AG09319 (cell line): ENCODE results near the gene ANKK1.

Experiments used
- DNase-seq: peaks from one replicate; pipeline ENCODE4 v3.0.0-alpha.2; 2010; ENCODE audit warnings: low read depth; ENCODE audit errors: extremely low read depth
- CTCF ChIP-seq: IDR thresholded peaks from 2 replicates; pipeline ENCODE4 v1.5.1; 2011; ENCODE audit warnings: low read depth, mild to moderate bottlenecking, inconsistent platforms, low read length, moderate library complexity

Gene ANKK1

DNA sequence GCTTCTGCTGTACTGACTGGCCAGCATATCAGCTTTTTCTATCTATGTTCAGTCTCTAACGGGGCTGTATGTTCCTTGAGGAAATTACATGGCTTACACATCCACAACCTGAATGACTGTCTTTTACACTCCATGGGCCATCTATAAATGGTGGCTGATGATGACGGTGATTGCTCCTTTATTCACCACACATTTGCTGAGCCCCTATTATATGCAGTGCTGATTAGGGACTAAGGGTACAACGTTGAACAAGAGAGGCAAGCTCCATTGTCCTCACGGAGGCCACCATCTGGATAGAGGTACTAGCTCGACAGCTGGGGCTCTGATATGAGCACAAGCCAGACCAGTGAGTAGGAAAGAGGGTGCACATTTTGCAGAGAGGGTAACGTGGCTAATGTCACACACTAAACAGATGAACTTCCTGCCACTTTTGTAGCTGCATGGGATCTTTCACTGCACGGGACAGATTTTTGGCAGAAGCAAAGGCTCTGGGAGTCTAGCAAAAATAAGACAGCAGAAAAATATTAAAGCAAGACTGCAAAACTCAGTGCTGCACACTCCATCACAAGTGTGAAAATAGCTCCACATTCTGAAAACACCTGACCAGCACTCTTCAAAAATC is 57.0 kb downstream of the ANKK1 start:
- no peak for TF ChIP-seq CTCF
- DNase-seq = no peak

DNA sequence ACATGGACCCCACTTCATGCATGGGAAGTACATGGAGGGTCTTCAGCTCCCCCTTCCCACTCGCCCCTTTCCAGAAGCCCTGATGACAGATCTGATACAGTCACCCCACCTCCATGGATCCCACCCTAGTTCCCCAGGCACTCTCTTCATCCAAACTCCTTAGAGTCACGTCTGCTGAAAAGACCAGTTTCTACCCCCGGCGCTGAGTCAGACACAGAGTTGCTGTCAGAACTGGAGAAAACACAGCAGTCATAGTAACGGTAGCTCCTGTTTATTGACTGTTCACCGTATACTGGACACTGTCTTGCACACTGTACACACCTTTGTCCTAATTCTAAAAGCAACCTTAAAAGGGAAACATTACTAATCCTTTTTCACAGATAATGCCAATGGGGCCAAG is 58.5 kb downstream of the ANKK1 start:
- no peak for TF ChIP-seq CTCF
- no peak for DNase-seq

DNA sequence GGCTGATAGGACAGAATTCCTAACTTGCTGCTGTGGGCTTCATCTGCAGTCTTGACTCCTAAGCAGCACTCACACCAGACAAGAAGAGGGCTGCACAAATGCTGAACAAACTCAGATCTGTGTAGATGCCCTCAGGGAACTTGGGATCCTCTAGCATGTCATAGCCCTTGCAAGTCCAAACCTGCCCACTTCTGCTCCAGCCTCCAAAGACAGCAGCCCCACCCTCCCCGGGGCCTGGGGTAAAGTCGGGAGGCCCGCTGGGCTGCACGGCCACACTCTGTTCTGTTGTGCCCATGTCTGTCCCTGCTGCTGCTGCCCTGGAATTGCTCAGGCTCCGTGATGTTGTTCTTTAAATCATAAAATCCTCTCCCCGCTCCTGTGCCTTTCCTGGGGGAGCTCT is 59.4 kb downstream of the ANKK1 start:
- DNase-seq = no peak
- TF ChIP-seq CTCF = no peak

- DNase-seq = no peak
- no peak for TF ChIP-seq CTCF
Observed at GRCh38 chr11:113447621-113448315, 60.2 kb downstream of the ANKK1 start.

DNA sequence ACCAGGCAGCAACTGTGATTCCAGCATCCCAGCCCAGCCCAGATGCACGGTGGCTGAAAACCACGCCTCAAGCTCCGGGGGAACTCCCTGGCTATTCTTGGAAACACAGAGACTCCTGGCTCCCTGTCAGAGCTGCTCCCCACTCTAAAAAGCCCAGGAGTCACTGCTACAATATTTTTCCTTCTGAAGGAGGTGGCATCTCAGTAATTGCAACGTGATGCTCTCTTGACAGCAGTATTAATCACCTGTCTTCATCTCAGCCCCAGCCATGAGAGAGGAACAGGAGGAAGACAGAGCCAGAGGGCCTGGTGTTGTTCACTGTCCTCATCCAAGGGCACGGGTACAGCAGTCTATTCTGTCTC is 60.7 kb downstream of the ANKK1 start:
- DNase-seq = no peak
- TF ChIP-seq CTCF = no peak

GRCh38 chr11:113449743-113450142 is 62.2 kb downstream of the ANKK1 start:
- DNase-seq = no peak
- no peak for TF ChIP-seq CTCF
